ENCODE results near the gene ASMTL. TPM values are rescaled to one million over a fixed set of nuclear protein-coding genes. Genes with fewer than 3 reads are reported as not detected.

ASMTL gene
- polyA plus RNA-seq, 1 donor (not counting 4 experiments of a cell fraction or from before 2014, with no cell fraction given): 13.8 TPM

GRCh38 chrX:1453951-1454785, 1.5 kb upstream of the ASMTL start:
- Histone ChIP-seq H3K9ac (ENCODE audit: control insufficient read depth, extremely low read depth, insufficient read depth, low read length) (no peak overlapping the region), H3K9me3 (ENCODE audit: control insufficient read depth, low read depth, low read length) (no peaks in the 10 kb centered on the region), H3K27ac (ENCODE audit: control insufficient read depth, insufficient read depth, low read length) (no peak overlapping the region), H3K36me3 (ENCODE audit: control insufficient read depth in 2 of 2, extremely low read depth in 1 of 2, insufficient read depth in 2 of 2, low read length in 2 of 2) (no peaks in the 10 kb centered on the region), H2AFZ (ENCODE audit: control insufficient read depth, low read length) (no peak overlapping the region), H3K4me3 (ENCODE audit: control insufficient read depth in 2 of 3, extremely low read depth in 1 of 3, insufficient read depth in 2 of 3, low read depth in 1 of 3, low read length in 3 of 3) (peak overlapping the region in 1 of 3 experiments; percentile 56), H3K79me2 (ENCODE audit: control insufficient read depth, insufficient read depth, low read length) (peaks cover 22% of the 10 kb centered on the region), H3K9me1 (ENCODE audit: control insufficient read depth, extremely low read depth, insufficient read depth, low read length) (no peaks in the 10 kb centered on the region), H3K4me1 (ENCODE audit: control insufficient read depth, extremely low read depth, insufficient read depth, low read length) (no peaks in the 10 kb centered on the region), H3K4me2 (ENCODE audit: control insufficient read depth, extremely low read depth, insufficient read depth, low read depth, low read length) (no peak overlapping the region), H3K27me3 (ENCODE audit: control insufficient read depth, extremely low read depth, insufficient read depth, low read length) (no peaks in the 10 kb centered on the region), H4K20me1 (ENCODE audit: control insufficient read depth, extremely low read depth, insufficient read depth, low read length) (no peaks in the 10 kb centered on the region)
- TF ChIP-seq CTCF (optimal IDR thresholded peaks at IDR 0.05 in 1 of 3, IDR thresholded peaks at IDR 0.05 in 1 of 3, conservative IDR thresholded peaks at IDR 0.05 in 1 of 3; ENCODE audit: extremely low read depth in 1 of 3, insufficient read depth in 2 of 3, low read length in 3 of 3): peak; percentile 81 to 97 (median 91)
- no peak for TF ChIP-seq EZH2 (IDR thresholded peaks at IDR 0.05; ENCODE audit: low read length)
- dilution Hi-C loops (cut with MboI; ENCODE audit: extremely low pct_ligation_motif_present, low sequenced_read_pairs): no loop called here
- FAIRE-seq (no peak), DNase-seq (ENCODE audit: low read depth, low spot score) (no peak)

- dilution Hi-C loops (cut with MboI; ENCODE audit: extremely low pct_ligation_motif_present, low sequenced_read_pairs): no loop called here
- no peak for FAIRE-seq
- TF ChIP-seq EZH2 (IDR thresholded peaks at IDR 0.05; ENCODE audit: low read length): no peak
- no peak for TF ChIP-seq CTCF (optimal IDR thresholded peaks at IDR 0.05 in 1 of 3, IDR thresholded peaks at IDR 0.05 in 1 of 3, conservative IDR thresholded peaks at IDR 0.05 in 1 of 3; ENCODE audit: extremely low read depth in 1 of 3, insufficient read depth in 2 of 3, low read length in 3 of 3)
Observed at GRCh38 chrX:1453395-1453783, 680 bp upstream of the ASMTL start.

More at GRCh38 chrX:1453395-1453783, 680 bp upstream of the ASMTL start:
- no peaks in the 10 kb centered on the region for H3K4me1 ChIP-seq (ENCODE audit: control insufficient read depth, extremely low read depth, insufficient read depth, low read length)
- H3K4me2 ChIP-seq (ENCODE audit: control insufficient read depth, extremely low read depth, insufficient read depth, low read depth, low read length): peak overlapping the region; percentile 66
- peaks cover 0 to 4% of the 10 kb centered on the region in 2 experiments for H3K36me3 ChIP-seq (ENCODE audit: control insufficient read depth in 2 of 2, extremely low read depth in 1 of 2, insufficient read depth in 2 of 2, low read length in 2 of 2)
- no peaks in the 10 kb centered on the region for H3K27me3 ChIP-seq (ENCODE audit: control insufficient read depth, extremely low read depth, insufficient read depth, low read length)
- H3K79me2 ChIP-seq (ENCODE audit: control insufficient read depth, insufficient read depth, low read length): peaks cover 30% of the 10 kb centered on the region
- peak overlapping the region; percentile 47 for H3K9ac ChIP-seq (ENCODE audit: control insufficient read depth, extremely low read depth, insufficient read depth, low read length)
- peak overlapping the region; percentile 84 for H2AFZ ChIP-seq (ENCODE audit: control insufficient read depth, low read length)
- no peak overlapping the region for H3K27ac ChIP-seq (ENCODE audit: control insufficient read depth, insufficient read depth, low read length)
- no peaks in the 10 kb centered on the region for H3K9me1 ChIP-seq (ENCODE audit: control insufficient read depth, extremely low read depth, insufficient read depth, low read length)
- H3K9me3 ChIP-seq (ENCODE audit: control insufficient read depth, low read depth, low read length): no peaks in the 10 kb centered on the region
- H3K4me3 ChIP-seq (ENCODE audit: control insufficient read depth in 2 of 3, extremely low read depth in 1 of 3, insufficient read depth in 2 of 3, low read depth in 1 of 3, low read length in 3 of 3): peak overlapping the region; percentile 34 to 75 (median 56)
- H4K20me1 ChIP-seq (ENCODE audit: control insufficient read depth, extremely low read depth, insufficient read depth, low read length): no peaks in the 10 kb centered on the region
- DNase-seq (ENCODE audit: low read depth, low spot score): no peak
